Lower lobe of right lung (tissue), 2 donors: ENCODE results near the gene OR2AG1. TPM values are rescaled to one million over a fixed set of nuclear protein-coding genes. Genes with fewer than 3 reads are reported as not detected.

Experiments used
- ATAC-seq, 2 donors: fragments of 200-7000 bp; cut with Tn5 transposase; one replicate each; pipeline ENCODE4 v1.9.1; 2020 to 2022; ENCODE audit warnings: mild to moderate bottlenecking in 2 of 2, moderate library complexity in 2 of 2
- DNase-seq: peaks from one replicate; pipeline ENCODE4 v3.0.0-alpha.2; 2020
- H3K27ac ChIP-seq: fragments of 200-600 bp; one replicate; pipeline ENCODE4 v1.8.0; 2022
- H3K27me3 ChIP-seq: fragments of 200-600 bp; one replicate; pipeline ENCODE4 v1.8.0; 2022; ENCODE audit warnings: low read depth
- H3K36me3 ChIP-seq: fragments of 200-600 bp; one replicate; pipeline ENCODE4 v1.8.0; 2022; ENCODE audit warnings: mild to moderate bottlenecking
- H3K4me1 ChIP-seq: fragments of 200-600 bp; one replicate; pipeline ENCODE4 v1.8.0; 2022
- H3K4me3 ChIP-seq: fragments of 200-600 bp; one replicate; pipeline ENCODE4 v1.8.0; 2022; ENCODE audit warnings: mild to moderate bottlenecking
- H3K9me3 ChIP-seq: fragments of 200-600 bp; one replicate; pipeline ENCODE4 v1.8.0; 2022
- CTCF ChIP-seq: fragments of 200-600 bp; IDR thresholded peaks from one replicate; pipeline ENCODE4 v1.8.0; 2022; ENCODE audit warnings: antibody characterized with exemption, mild to moderate bottlenecking
- intact Hi-C: fragments of 100-400 bp; cut with DNase I; formaldehyde crosslinking; loops from one replicate; pipeline ENCODE4 v1.11.0; 2022
- total RNA-seq: library from RNA; stranded (reverse); fragmentation: NEBNext Ultra II Directional; extraction: Animal tissue kit (Norgen Biotek cat#: 25700); gene quantifications from one replicate; pipeline ENCODE4 v1.2.1, GENCODE V29; 2021
- donor health status: DM: no; HTN: yes; CAD: no; lungs with severe emphysema.

The OR2AG1 gene
- total RNA-seq, 1 donor from 2014 or later: not detected

- no peak for DNase-seq
- no peak for TF ChIP-seq CTCF
Measured at GRCh38 chr11:6746086-6746618, 36.7 kb upstream of the OR2AG1 start.

GRCh38 chr11:6746626-6747025, 36.2 kb upstream of the OR2AG1 start:
- intact Hi-C loops: no loop called here
- Histone ChIP-seq H3K27ac (peak overlapping the region; percentile 79), H3K4me3 (peak overlapping the region; percentile 46), H3K4me1 (peaks cover 20% of the 10 kb centered on the region), H3K9me3 (no peaks in the 10 kb centered on the region), H3K27me3 (no peaks in the 10 kb centered on the region), H3K36me3 (no peaks in the 10 kb centered on the region)
- DNase-seq (no peak), ATAC-seq (peak; percentile 9 to 29)
- TF ChIP-seq CTCF: no peak

More at GRCh38 chr11:6746086-6746618, 36.7 kb upstream of the OR2AG1 start:
- Histone ChIP-seq H3K27ac (peak overlapping the region; percentile 79), H3K36me3 (no peaks in the 10 kb centered on the region), H3K27me3 (no peaks in the 10 kb centered on the region), H3K9me3 (no peaks in the 10 kb centered on the region), H3K4me3 (peak overlapping the region; percentile 46), H3K4me1 (peaks cover 20% of the 10 kb centered on the region)
- peak; percentile 70 to 72 for ATAC-seq
- intact Hi-C loops: no loop called here

- intact Hi-C loops: no loop called here
- H3K9me3 ChIP-seq: no peaks in the 10 kb centered on the region
- peak overlapping the region; percentile 79 for H3K27ac ChIP-seq
- ATAC-seq (no peak), DNase-seq (no peak)
- peaks cover 20% of the 10 kb centered on the region for H3K4me1 ChIP-seq
- H3K36me3 ChIP-seq: no peaks in the 10 kb centered on the region
- no peak overlapping the region for H3K4me3 ChIP-seq
- no peaks in the 10 kb centered on the region for H3K27me3 ChIP-seq
- no peak for TF ChIP-seq CTCF
Measured at GRCh38 chr11:6747097-6747668, 35.6 kb upstream of the OR2AG1 start.

DNA sequence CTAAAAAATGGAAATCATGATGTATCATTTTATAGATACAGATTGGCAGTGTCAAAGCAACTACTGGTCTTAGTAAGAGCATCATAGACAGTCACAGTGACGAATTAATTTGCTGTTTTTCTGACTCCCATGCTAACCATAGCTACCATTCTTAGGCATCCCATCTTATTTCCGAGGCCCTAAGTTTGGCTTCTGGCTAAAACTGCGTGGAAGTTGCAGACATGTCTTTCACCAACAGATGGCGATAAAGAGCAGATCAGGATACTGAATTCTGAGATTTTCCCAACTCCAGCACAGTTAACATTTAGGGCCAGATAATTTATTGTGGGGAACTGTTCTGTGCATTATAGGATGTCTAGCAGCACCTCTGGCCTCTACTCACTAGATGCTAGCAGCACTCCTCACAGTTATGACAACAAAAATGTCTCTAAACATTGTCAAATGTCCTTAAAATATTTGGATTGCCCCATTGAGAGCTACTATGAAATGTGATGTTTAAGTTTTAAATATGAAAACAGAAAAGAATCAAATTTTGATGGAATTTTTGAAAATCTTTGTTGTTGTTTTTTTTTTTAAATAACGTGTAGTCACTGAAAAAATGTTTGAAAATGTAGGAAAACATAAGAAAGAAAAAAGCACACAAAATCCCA, 27.4 kb upstream of the OR2AG1 start:
- H3K4me1 ChIP-seq: no peaks in the 10 kb centered on the region
- no peak for DNase-seq
- TF ChIP-seq CTCF: peak; percentile 87
- H3K27me3 ChIP-seq: no peaks in the 10 kb centered on the region
- no peaks in the 10 kb centered on the region for H3K9me3 ChIP-seq
- H3K4me3 ChIP-seq: no peak overlapping the region
- H3K36me3 ChIP-seq: no peaks in the 10 kb centered on the region
- intact Hi-C loops: no loop called here
- no peak overlapping the region for H3K27ac ChIP-seq
- peak; percentile 54 to 60 for ATAC-seq

DNA sequence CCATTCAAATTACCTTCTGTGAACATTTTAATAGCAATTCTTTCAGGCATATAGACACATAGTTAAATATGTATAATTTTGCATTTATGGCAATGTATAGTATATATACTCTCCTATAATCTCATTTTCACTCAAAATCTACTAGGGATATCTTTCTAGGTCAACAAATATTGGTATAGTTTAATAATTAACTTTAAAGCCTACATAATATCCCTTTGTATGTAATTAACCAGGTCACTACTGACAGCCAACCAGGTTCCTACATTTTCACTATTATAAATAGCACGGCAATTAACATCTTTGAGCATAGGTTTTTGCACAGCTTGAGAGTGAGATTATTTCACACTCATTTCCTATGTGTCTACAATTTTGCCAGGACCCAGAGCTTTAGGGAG, 26.9 kb upstream of the OR2AG1 start:
- TF ChIP-seq CTCF: no peak
- H3K27me3 ChIP-seq: no peaks in the 10 kb centered on the region
- no peak overlapping the region for H3K27ac ChIP-seq
- intact Hi-C loops: no loop called here
- H3K9me3 ChIP-seq: no peaks in the 10 kb centered on the region
- no peaks in the 10 kb centered on the region for H3K4me1 ChIP-seq
- no peaks in the 10 kb centered on the region for H3K36me3 ChIP-seq
- H3K4me3 ChIP-seq: no peak overlapping the region
- DNase-seq (no peak), ATAC-seq (no peak)
